HL-60 (cell line): ENCODE measurements around the gene UBE2L5.

ENCODE experiments used
- POLR2AphosphoS5 ChIP-seq: IDR thresholded peaks from 2 replicates; pipeline ENCODE4 v1.6.1; 2012; ENCODE audit warnings: low read depth
- SPI1 ChIP-seq: IDR thresholded peaks from 2 replicates; pipeline ENCODE4 v1.6.1; 2012; ENCODE audit warnings: low read depth, mild to moderate bottlenecking, borderline replicate concordance
- TF ChIP-seq, protein P1 (sequence below): IDR thresholded peaks from one replicate; pipeline ENCODE4 v1.5.1; 2011; ENCODE audit warnings: low read length, control low read depth, inconsistent platforms; ENCODE audit not compliant: insufficient read depth

DNA sequence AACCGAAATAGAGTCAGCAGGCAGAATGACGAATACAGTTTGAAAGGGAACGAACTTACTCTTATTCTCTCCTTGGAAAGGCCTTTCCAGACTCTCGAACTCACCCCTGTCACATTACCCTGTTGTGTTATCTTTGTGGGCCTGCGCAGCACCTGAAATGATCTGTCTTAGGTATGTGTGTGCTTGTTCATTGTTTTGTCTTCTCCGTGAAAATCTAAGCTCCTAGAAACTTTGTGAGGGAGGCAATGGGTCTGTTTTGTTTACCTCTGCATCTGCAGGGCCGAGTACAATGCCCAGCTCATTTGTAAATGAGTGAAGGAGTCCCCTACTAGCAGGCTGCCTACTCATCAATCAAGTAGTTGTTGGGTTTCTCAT is 23.8 kb downstream of the UBE2L5 start:
- TF ChIP-seq, protein P1, sequence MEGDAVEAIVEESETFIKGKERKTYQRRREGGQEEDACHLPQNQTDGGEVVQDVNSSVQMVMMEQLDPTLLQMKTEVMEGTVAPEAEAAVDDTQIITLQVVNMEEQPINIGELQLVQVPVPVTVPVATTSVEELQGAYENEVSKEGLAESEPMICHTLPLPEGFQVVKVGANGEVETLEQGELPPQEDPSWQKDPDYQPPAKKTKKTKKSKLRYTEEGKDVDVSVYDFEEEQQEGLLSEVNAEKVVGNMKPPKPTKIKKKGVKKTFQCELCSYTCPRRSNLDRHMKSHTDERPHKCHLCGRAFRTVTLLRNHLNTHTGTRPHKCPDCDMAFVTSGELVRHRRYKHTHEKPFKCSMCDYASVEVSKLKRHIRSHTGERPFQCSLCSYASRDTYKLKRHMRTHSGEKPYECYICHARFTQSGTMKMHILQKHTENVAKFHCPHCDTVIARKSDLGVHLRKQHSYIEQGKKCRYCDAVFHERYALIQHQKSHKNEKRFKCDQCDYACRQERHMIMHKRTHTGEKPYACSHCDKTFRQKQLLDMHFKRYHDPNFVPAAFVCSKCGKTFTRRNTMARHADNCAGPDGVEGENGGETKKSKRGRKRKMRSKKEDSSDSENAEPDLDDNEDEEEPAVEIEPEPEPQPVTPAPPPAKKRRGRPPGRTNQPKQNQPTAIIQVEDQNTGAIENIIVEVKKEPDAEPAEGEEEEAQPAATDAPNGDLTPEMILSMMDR: no peak
- TF ChIP-seq SPI1: no peak
- TF ChIP-seq POLR2AphosphoS5: no peak
